Urothelium cell line (cell line): ENCODE results near the gene AOPEP.

Experiments used
- DNase-seq: peaks from one replicate; pipeline ENCODE4 v3.0.0; 2011; ENCODE audit warnings: low spot score, mixed read lengths
- FAIRE-seq: peaks from 2 replicates; lab custom pipeline; 2011; peaks lifted over from hg19 to GRCh38; lab: Jason Lieb, UNC

The AOPEP gene

DNA sequence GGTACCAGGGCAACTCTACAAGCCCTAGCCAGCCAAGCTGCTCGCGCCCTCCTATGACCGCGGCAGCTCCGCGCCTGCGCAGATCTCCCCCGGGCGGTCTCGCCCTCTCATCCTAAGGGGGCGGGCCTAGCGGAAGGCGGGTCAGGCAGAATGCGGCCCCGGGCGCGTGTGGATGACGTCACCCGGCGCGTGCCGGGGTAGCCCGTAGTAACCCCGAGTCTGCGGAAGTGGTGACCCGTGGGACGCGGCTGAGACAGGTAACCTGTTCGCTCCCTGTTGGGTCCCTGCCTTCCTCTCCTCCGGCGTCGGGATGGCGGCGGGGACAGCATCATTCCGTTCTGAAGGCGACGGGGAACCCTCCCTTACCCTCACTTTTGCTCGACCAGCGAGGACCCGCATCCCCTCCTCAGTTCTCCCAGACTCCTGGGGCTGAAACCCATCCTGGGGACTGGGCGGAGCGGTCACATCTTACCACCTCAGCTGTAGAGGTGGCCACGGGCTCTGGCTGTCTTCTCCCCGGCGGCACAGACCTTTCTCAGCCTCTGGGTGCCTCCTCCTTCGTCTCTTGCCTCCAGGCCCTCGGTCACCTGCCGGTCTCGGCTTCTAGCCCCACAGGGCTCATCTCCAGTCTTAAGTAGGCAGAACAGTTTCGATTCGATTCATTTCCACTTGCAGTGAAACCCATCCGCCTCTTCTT, at the start of gene AOPEP:
Gene AOPEP, plus strand, starts transcription at position 205 of the 697 bp plus-strand sequence. CDS start 33,085 bp downstream, outside the sequence.
- peak; percentile 67 for FAIRE-seq
- DNase-seq = peak; percentile 99

GRCh38 chr9:94677929-94678328, 48.6 kb upstream of the AOPEP start:
- DNase-seq (no peak), FAIRE-seq (no peak)

GRCh38 chr9:94679587-94679986, 46.9 kb upstream of the AOPEP start:
- FAIRE-seq (no peak), DNase-seq (no peak)

DNA sequence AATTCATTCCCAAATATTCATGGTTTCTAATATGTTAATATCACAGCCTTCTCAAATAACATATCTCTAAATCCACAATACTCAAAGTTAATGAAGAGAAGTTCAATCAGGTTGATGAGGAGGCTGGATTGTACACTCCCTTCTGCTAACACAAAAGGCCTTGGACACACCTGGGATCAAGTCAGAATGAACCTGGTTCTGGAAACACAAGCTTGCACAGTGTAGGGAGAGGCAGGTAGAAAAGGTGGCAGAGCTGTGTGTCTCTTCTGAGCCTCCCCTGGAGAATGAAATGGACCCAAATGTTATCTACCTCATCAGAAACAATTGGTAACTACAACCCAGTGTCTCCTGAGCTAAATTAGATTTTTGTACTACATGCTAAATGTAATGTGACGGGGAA, 46.5 kb upstream of the AOPEP start:
- FAIRE-seq (no peak), DNase-seq (no peak)

- DNase-seq (no peak), FAIRE-seq (no peak)
Observed at GRCh38 chr9:94680621-94681020, 45.9 kb upstream of the AOPEP start.

- FAIRE-seq = no peak
Observed at GRCh38 chr9:94681508-94681907, 45.0 kb upstream of the AOPEP start.

DNA sequence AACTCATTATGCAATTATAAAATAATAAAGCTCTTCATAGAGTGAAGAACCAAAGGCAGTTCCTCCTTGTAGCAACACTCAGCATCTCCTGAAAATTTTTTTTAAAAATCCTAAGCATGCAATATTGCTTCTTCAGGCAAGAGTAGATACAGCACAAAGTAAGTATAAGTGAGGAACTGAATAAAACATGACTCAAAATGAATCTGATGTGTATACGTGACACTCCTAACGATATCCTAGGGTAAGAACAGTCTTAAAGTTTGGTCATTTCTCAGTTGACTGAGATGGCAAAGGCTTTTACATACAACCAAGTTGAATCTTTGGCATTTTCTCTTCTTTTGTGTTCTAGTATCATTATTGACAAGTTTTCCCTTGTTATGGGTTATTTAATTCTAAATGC, 41.1 kb upstream of the AOPEP start:
- FAIRE-seq (no peak), DNase-seq (no peak)

More at GRCh38 chr9:94681508-94681907, 45.0 kb upstream of the AOPEP start:
- DNase-seq = peak; percentile 76

DNA sequence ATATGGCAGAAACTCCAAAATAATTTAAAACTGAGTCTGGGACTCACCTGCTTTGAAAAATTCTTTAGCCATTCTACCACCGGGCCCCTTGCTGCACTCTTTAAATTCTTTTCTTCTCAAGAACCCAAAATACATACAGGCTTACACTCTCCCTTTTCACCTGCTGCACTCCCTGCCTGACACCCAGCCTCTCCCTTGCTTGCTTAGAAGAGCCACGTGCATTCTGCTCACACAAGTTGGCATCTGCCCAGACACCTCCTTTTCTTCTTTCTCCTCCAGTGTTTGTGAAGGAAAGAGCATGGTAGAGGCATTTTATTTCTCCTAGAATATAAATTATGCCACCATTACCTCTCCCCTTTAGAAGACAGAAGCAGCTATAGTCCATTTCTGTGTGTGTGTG, 39.0 kb upstream of the AOPEP start:
- no peak for DNase-seq
- no peak for FAIRE-seq

GRCh38 chr9:94690344-94690743, 36.2 kb upstream of the AOPEP start:
- FAIRE-seq (no peak), DNase-seq (no peak)

DNA sequence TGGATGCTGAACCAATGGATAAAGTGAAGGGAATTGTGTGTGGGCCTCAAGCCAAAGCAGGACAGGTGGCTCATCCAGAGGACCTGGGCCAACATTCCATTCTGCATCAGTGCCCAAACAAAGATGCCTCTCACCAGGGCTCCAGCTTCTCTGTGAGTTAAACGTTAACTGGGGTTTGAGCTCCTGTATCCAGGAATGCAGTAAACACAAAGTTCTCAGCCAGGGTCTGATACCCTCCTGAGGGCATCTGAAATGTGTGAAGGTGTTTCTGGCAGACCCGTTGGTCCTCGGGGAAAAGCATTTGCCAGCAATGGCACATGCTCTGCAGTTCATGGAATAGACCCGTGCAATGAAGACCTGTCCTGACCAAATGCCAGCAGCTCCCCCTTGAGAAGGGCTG, 33.9 kb upstream of the AOPEP start:
- DNase-seq = no peak
- no peak for FAIRE-seq

DNA sequence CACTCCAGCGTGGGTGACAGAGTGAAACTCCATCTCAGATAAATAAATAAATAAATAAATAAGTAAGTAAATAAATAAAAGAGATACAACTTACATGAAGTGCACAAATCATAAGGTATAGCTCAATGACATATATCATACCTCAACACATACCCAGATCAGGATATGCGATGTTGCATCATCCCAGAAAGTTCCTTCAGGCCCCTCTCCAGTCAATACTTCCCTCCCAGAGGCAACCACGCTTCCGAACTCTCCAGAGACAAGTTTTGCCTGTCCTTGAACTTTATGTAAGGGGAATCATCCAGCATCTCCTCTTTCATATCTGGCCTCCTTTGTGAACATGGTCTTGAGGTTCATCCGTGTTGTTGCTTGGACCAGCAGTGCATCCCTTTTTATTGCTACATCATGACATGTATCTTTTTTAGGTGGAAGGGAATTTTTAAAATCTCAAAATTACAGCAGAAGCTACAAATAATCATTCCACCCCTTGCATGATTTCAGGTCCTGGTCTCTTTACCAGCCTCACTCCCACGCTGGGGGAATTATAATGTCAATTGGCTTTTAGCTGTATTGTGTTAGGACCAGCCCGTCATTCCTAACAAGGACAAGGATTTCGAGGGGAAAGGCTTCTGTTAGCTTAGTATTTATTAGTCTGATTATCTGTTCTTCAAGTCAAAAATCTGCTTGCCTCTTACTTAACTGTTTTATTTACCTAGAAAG, 32.9 kb upstream of the AOPEP start:
- FAIRE-seq (no peak), DNase-seq (no peak)

- DNase-seq (no peak), FAIRE-seq (no peak)
Observed at GRCh38 chr9:94696545-94696944, 30.0 kb upstream of the AOPEP start.

DNA sequence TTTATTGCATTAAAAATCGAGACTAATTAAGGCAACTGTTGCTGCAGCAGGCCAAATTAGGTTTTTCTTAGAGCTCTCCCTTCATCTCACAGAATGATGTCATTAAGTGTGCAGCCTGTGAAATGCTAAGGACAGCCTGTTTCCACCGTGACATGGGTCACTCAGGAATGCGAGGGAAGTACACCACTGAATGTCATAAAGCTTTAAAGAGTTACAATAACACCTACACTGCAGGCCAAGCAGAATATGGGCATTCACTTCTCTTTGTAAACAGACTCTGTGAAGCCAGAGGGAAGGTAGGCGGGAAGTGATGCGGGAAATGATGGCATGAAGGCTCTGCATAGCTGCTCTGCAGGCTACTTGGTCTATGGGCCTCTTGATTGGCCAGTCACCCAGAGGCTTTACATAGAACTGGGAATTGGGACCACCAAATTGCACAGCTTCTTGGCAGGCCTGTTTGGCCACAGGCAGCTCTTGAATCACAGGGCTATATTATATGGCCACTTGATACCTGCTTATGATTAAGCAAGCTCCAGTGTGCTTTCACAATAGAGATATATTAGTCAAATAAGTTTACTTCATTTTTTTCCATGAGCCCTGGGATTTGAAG, 28.4 kb upstream of the AOPEP start:
- DNase-seq (peak; percentile 47), FAIRE-seq (peak; percentile 85)

DNA sequence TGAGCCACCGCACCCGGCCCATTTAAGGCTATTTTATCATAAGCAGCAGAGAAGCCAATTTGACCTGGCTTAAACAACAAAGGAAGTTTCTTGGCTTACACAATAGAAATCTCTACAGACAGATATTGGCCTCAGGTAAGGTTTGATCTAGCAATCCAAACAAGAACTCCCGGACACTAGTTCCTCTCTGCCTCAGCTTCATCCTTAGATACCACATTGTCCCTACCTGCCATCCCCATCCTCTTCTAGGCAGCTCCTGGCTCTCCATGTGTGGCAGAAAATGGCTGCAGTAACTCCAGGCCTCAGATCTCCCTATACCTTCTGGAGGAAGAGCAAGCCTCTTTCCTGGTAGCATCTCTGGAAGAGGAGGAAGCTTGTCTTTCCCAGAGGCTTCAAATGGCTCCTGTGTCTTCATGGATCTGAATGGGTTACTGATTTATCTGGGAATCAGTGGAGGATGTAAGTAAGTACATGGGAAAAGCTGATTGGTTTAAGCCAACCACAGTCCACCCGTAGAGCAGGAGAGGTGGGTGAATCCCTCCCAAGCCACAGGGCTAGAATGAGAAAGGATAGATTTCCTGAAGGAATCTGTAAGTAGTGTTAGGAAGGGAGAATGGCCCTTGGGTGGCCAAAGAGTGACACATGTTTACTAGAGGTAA, 26.7 kb upstream of the AOPEP start:
- FAIRE-seq (no peak), DNase-seq (no peak)

- FAIRE-seq (no peak), DNase-seq (no peak)
Observed at GRCh38 chr9:94700445-94700844, 26.1 kb upstream of the AOPEP start.

DNA sequence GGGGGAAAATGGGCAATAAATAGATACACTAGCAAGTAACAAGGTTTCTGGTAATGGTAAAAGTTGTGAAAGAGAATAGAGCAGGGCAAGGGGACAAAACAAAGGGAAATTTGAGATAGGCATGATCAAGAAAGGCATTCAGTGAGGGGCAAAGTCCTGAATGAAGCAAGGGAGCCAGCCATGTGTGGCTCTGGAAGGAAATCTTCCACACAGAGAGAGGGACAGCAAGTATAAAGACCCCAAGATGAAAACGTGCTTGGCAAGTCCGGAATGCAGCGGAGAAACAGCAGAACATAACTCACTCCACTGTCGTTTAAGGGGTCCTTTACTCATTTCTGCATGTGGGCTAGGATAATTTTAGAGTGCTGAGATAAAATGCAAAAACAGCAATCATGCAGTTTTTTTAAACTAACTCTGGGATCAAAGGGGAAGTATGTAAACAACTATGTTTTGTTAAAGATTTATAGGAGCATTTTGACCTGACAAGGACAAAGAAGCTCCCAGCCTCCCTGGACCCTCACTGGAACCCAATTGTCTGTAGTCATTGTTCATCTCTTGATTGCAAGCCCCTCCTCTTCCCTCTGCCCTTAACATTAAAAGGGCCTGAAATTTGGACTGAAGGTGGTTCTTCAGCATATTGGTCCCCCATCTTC, 22.9 kb upstream of the AOPEP start:
- no peak for FAIRE-seq
- no peak for DNase-seq

DNA sequence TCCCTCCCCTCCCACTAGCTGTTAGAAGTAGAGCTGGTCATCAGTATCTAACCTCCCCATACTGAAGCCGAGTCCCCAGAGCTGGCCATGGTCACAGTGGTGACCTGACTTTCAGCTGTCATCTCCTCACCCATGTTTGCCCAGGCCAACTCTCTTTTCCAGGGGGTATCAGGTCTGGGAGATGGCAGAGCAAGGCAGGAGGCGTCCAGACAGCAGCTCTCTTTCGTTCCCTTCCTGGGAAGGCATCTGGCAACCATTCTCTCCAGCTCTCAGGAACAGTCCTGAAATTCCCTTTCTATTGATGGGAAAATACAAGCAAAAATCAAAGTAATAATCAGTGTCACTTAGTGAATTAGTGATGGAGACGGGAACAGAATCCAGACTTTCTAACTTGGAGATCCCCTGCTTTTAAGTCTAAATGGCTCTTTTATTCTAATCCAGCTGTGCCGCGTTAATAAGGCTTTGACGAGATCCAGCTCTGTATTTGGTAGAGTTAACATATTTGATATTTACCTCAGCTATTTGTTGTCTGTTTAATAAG, 21.3 kb upstream of the AOPEP start:
- FAIRE-seq = no peak
- DNase-seq = no peak

- FAIRE-seq = no peak
- DNase-seq = no peak
Observed at GRCh38 chr9:94706922-94707321, 19.6 kb upstream of the AOPEP start.

- FAIRE-seq (no peak), DNase-seq (no peak)
Observed at GRCh38 chr9:94713436-94714215, 12.9 kb upstream of the AOPEP start.

- FAIRE-seq (no peak), DNase-seq (no peak)
Observed at GRCh38 chr9:94714494-94714893, 12.0 kb upstream of the AOPEP start.
